Activated CD8-positive, alpha-beta memory T cell treated with anti-CD3 and anti-CD28 coated beads for 4 hours (primary cell): Measurements from ENCODE around the gene TM4SF20.
"Not testable (repeated sequence)": the region's sequence is repeated elsewhere in the genome, so short reads cannot be mapped to it uniquely, and the experiment has no call there.

ENCODE experiments used
- DNase-seq, 2 donors: peaks; one replicate each; pipeline ENCODE4 v3.0.0-alpha.2; 2020; ENCODE audit warnings: low read depth in 2 of 2

TM4SF20 gene

GRCh38 chr2:227367427-227367795, 11.7 kb downstream of the TM4SF20 start:
- no peak for DNase-seq

GRCh38 chr2:227366769-227367426, 12.2 kb downstream of the TM4SF20 start:
- no peak for DNase-seq

- no peak for DNase-seq
Measured at GRCh38 chr2:227365833-227366232, 13.3 kb downstream of the TM4SF20 start.

DNA sequence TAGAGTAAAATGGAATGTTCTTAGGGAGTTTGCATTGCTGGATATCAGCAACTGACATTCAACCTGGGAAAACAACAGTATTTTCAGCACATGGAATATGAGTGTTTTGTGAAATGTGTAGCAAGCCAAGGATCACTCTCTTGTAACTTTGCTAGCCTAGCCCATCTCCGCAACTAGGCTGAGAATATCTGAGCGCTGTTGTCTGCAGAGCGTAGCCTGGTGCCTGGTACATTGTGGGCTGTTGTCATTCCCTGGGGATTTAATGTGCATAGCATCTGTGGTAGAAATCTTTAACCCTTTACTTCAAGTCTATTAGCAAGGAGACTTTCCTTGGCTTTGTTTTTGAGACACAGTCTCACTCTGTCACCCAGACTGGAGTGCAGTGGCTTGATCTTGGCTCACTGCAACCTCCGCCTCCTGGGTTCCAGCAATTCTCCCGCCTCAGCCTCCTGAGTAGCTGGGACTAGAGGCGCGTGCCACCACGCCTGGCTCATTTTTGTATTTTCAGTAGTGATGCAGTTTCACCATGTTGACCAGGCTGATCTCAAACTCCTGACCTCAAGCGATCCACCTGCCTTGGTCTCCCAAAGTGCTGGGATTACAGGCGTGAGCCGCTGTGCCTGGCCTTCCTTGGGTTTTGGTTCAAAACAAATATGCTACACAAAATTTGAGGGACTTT, 14.4 kb downstream of the TM4SF20 start:
- DNase-seq, result not testable (repeated sequence)

DNA sequence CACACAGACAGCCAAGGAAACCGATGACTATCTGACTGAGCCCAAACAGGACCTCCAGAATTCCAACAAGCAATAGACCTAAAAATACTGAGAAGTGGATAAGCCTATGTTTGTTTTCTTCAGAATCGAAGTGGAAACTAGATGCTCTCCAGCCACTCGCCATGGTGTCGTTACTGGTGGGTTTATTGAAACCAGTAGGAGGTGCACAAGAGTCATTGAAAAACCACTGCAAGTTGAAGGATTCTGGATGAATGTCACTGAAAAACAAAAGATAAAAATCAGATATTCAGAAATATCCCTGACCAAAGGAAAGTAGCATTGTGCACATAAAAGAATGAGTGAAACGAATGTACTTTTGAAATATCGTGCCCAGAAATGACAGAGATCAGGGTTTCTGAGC, 15.3 kb downstream of the TM4SF20 start:
- DNase-seq, result no peak

DNA sequence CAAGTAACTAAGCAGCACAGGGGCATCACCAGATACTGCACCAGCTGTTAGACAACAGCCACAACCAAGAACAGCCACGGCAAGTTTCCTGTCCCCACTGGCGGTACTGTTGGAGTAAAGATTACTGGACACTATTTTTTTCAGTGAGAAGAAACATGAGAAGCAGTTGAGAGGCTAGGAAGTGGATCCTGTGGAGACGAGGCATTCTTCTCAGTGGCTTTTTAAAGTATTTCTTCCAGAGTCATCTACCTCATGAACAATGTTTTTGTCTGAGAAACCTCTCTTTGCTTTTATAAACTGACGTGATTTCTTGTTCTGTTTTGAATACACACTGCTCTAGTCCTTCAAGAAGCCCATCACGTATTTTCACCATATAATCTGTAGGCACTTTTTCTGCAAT, 18.8 kb downstream of the TM4SF20 start:
- DNase-seq, result no peak

DNA sequence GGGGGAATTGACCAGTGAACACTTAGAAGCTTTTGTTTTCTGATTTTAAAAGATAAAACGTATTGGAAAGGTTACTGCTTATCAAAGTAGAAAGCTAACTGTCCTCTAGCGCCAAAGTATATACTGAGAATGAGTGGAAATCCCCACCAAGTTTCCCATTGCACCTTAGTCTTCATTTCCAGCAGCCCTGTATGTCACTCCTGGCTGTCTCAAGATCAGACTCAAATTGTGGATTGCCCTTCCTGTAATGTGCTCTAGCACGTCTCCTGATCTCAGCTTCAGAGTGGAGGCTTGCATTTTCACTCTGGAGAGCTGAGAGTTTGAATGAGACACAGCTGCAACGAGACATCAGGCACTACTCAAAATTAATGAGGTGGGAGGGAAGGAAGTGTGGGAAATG, 27.5 kb downstream of the TM4SF20 start:
- DNase-seq, result no peak

DNA sequence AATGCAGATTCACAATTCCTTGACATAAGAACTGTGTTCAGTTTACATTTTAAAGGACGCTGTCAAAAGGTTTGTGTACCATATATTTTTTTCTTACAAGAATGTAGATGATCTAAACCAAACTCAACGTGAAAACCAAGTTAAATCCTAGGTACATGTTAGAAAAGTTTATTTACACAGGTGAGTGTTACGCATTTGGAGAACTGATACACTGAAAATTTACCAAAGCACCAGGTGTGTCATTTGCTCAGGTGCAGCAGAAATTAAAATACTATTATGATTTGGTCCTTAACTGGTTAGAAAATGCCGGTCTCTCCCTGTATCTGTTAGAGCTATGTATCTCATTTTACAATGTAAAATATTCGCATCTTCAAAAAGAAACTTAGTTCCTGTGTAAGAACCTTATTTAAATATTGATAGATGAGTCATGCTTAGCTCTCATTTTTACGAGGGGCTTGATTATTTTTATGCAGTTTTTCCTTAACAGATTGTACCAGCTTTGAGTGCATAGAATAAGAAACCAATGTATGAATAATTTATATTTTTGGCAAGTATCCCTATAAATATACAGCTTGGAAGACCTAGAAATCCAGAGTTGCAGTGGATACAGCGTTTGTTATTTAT, 29.0 kb downstream of the TM4SF20 start:
- no peak for DNase-seq

GRCh38 chr2:227348324-227348723, 30.8 kb downstream of the TM4SF20 start:
- DNase-seq, result no peak

- no peak for DNase-seq
Measured at GRCh38 chr2:227347117-227347516, 32.0 kb downstream of the TM4SF20 start.

- no peak for DNase-seq
Measured at GRCh38 chr2:227344231-227344630, 34.9 kb downstream of the TM4SF20 start.

GRCh38 chr2:227341553-227341952, 37.6 kb downstream of the TM4SF20 start:
- no peak for DNase-seq

- no peak for DNase-seq
Measured at GRCh38 chr2:227340106-227340505, 39.0 kb downstream of the TM4SF20 start.

GRCh38 chr2:227339098-227339599, 40.0 kb downstream of the TM4SF20 start:
- DNase-seq, result no peak

GRCh38 chr2:227337442-227337841, 41.7 kb downstream of the TM4SF20 start:
- DNase-seq, result no peak

DNA sequence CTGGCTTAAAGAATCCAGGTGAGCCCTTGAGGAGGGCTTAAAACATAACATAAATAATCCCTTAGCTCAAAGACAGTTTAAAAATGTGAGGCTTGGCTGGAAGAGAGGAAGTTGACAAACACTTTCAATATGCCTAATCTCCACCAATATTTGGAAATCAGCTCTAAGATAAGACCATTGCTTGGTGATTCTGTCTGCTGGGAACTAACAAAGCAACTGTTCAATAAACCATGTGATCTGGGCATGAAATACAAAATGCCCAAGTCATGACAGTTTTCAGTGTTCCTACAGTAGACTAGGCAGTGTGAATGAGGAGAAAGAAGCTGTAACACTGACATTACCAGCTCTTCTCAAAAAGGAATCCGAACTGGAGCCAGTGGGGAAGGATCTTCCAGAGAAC, 43.4 kb downstream of the TM4SF20 start:
- no peak for DNase-seq

DNA sequence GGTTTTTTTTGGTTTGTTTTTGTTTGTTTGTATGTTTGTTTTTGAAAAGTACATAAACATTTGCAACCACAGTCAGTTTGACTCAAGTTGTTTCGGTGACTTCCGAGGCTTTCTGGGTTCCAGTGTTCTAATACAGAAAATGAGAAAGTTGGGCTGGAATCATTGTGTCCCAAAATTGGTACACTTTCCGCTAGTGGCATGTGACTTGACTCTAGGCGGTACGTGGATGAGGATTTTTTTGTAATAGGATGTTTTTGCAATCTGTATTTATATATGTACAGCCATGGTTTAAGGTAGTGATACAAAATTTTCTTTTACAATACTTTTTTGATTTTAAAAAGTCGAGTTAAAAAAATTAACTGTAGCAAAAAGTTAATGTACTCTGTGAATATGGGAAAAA, 52.3 kb downstream of the TM4SF20 start:
- no peak for DNase-seq

DNA sequence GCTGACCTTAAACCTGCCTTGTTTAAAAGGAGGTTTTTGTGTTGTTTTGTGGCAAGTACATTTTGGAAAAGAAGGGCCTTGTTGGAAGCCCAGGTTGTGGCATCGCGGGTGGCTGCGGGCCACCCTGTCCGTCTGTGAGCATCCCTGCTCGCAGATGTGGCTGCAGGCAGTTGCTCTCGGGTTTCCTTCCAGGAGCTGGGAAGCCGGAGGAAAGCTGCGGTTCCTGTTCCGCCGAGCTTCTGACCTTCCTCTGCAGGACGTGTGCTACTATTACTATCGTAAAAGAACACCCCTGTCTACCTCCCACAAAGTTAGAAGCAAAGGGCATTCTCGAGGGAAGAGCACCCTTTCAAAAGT, 53.3 kb downstream of the TM4SF20 start:
- DNase-seq, result no peak

DNA sequence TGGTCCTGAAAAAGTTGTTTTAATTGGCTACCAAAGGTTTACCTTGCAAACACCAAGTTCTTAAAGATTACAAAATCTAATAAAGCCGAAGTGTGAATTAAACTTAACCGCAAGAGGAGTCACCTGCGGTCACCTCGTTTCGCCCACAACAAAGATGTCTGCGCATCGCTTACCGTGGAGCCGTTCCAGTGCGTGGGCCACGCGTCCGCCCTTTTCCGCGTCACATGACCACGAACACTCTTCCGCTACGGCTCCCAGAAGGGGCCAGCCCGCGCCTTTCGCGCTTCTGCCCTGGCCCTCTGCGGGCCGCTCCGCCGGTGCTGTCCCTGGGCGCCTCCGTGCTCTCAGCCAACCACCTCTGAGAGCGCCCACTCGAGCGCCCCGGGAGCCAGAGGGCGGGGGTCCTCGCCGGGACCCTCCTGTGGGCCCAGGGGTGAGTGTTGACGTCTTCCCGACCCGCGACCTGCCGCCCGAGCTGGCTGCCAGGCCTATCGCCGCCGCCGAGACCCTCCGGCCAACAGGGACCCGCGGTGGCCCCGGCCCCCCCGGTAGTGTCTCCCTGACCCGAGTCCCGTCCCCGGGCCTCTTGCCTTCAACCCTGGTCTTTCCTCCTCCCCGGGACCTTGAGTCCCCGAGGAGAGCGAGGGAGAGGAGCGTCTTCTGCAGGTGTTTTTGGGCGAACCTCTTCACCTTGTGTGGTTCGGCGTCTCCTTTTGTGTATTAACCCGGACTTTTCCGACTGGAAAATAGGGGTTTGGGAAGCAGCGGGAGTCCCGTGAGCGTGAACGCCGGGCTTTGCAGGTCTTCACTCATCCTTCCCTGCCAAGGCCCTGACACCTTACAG, 53.9 kb downstream of the TM4SF20 start, which contains the start of gene MFF:
TSS of gene MFF (plus strand) at position 257 of the 844 bp plus-strand sequence. CDS start 5,415 bp downstream, outside the sequence.
- peak; percentile 87 to 91 for DNase-seq

DNA sequence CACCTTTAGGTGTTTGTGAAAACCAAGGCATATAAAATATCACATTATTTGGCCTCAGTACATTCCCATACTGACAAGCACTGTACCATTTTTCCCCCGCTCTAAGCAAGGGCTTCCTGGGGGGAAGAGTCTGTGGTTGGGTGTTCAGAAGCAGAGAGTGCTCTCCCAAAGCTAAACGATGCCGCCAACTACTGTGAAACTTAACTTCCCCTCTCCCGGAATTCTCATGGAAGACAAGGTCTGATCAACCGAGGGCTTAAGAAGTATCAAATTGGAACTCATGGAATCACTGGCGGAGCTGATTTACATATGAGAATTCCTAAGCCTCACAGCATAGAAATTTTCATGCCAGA, 54.5 kb downstream of the TM4SF20 start:
- no peak for DNase-seq

GRCh38 chr2:227323818-227324217, 55.3 kb downstream of the TM4SF20 start:
- DNase-seq, result no peak

GRCh38 chr2:227322530-227323205, 56.4 kb downstream of the TM4SF20 start:
- DNase-seq, result no peak
